Activated T-cell treated with anti-CD3 and anti-CD28 coated beads, Interleukin-2, amount 50 U/mL, for 4 hours (primary cell): Measurements from ENCODE around the gene CACNG4. TPM values are rescaled to one million over a fixed set of nuclear protein-coding genes. Genes with fewer than 3 reads are reported as not detected.

Source experiments
- ATAC-seq, 2 donors: fragments of 200-7000 bp; cut with Tn5 transposase; one replicate each; pipeline ENCODE4 v1.10.0; 2021
- DNase-seq: peaks from one replicate; pipeline ENCODE4 v3.0.0-alpha.2; 2020
- H3K27me3 Mint-ChIP-seq: one replicate; pipeline ENCODE4 v1.8.0; 2021; ENCODE audit warnings: low read depth, mixed read lengths
- H3K36me3 Mint-ChIP-seq: one replicate; pipeline ENCODE4 v1.8.0; 2022; ENCODE audit warnings: mixed read lengths; ENCODE audit not compliant: insufficient read depth
- H3K4me1 Mint-ChIP-seq: one replicate; pipeline ENCODE4 v1.8.0; 2021; ENCODE audit warnings: low read depth, mixed read lengths
- H3K4me3 Mint-ChIP-seq: one replicate; pipeline ENCODE4 v1.8.0; 2021; ENCODE audit warnings: mild to moderate bottlenecking, moderate library complexity, mixed read lengths
- H3K9me3 Mint-ChIP-seq: one replicate; pipeline ENCODE4 v1.8.0; 2021; ENCODE audit warnings: mixed read lengths
- total RNA-seq, 3 donors: library from RNA; stranded (reverse); gene quantifications; one replicate each; pipeline ENCODE4 v1.2.1, GENCODE V29; 2021

CACNG4 gene
- total RNA-seq, 3 donors from 2014 or later = 0.05 TPM; not detected in 2

DNA sequence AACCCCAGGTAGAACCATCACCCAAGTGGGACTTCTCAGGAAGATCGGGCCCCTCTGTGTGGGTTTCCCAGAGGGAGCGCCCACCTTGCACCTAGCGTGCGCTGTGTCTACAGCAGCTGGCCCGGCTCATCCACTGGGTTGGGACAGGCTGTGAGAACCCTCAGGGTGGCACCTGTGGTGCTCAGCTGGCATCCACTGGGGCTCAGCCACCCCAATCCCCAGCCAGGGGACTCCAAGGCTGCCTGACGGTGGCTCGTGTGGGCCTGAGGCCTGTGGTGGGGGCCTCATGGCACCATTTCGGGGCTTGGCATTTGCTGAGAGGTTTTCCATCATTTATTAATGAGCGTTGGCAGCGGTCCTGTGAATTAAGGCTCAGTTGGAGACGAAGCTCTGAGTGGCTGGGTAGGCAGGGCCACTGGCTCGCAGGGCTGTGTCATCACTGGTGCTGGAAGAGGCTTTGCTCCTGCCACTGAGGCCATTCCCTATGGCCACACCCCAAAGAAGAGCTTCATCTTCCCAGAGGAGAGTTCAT is 28.5 kb downstream of the CACNG4 start:
- H3K27me3 Mint-ChIP-seq = peaks cover 21% of the 10 kb centered on the region
- no peak for DNase-seq
- ATAC-seq = no peak
- H3K9me3 Mint-ChIP-seq = no peaks in the 10 kb centered on the region
- H3K4me3 Mint-ChIP-seq = no peak overlapping the region
- no peaks in the 10 kb centered on the region for H3K4me1 Mint-ChIP-seq
- H3K36me3 Mint-ChIP-seq = no peaks in the 10 kb centered on the region

DNA sequence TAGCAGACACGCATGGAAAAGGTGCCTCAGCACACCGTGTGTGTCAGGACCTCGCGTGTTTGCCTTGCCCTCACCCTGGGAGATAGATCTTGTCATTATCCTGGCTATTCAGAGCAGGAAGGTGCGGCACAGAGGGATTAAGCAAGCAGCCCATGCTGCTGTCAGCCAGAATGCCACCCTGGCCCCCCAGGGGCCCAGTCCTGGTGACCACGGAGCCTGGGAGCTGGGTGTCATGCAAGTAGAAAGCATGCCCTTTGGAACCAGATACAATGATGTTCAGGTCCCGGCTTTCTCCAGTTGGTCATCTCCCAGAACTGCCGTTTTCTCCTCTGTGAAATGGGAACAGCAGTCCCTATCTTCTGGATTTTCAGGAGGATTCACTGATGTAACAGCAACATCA is 29.9 kb downstream of the CACNG4 start:
- DNase-seq = no peak
- no peaks in the 10 kb centered on the region for H3K4me1 Mint-ChIP-seq
- H3K4me3 Mint-ChIP-seq = no peak overlapping the region
- no peaks in the 10 kb centered on the region for H3K9me3 Mint-ChIP-seq
- ATAC-seq = no peak
- H3K27me3 Mint-ChIP-seq = peaks cover 15% of the 10 kb centered on the region
- H3K36me3 Mint-ChIP-seq = no peaks in the 10 kb centered on the region

DNA sequence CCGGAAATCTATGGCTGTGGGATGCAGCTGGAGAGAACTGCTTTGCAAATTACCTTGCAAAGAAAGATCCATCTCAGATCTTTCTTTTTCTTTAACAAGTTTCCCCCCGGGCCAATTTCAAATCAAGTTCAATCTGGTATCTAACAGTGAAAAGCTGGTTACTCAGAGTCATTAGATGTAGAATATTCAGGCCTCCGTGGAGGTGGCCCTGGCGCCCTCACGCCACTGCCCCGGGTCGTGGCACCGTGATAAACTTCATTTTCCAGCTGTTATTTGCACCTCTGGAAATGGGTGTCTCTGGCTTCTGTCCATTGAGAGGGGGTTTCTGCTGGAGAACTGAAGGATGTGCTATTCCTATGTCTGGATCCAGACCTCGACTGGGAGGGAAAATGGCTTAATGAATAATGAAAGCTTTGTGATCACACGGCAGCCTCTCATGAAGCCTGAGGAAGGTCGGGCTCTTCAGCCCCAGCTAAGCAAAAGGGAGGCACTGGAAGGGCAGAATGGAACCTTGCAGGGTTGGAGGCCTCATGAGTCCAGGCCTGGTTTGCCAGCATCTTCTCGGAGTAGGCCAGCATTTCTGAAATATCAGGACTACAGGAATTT is 30.5 kb downstream of the CACNG4 start:
- Mint-ChIP-seq H3K4me1 (no peaks in the 10 kb centered on the region), H3K36me3 (no peaks in the 10 kb centered on the region), H3K27me3 (peaks cover 12% of the 10 kb centered on the region), H3K4me3 (no peak overlapping the region), H3K9me3 (no peaks in the 10 kb centered on the region)
- ATAC-seq (no peak), DNase-seq (no peak)

DNA sequence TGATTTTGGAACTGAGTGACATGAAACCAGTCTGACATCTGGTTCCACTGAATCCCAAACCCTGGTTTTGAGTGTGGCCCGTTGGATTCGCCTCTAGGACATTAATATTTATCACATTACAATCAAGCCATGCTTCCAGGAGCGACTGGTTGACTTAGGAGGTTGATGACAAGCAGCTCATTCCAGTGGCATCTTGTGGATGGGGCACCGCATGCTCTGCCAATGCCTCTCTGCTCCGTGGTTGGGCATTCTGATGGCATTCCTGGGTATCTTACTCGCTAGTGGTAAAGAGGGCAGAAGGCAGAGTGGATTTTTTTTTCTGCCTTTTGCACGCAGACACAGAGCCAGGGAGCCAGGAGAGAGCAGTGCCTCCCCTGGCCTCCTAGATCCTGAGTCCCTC is 31.4 kb downstream of the CACNG4 start:
- Mint-ChIP-seq H3K36me3 (no peaks in the 10 kb centered on the region), H3K9me3 (no peaks in the 10 kb centered on the region), H3K4me3 (no peak overlapping the region), H3K27me3 (peaks cover 12% of the 10 kb centered on the region), H3K4me1 (no peaks in the 10 kb centered on the region)
- DNase-seq (no peak), ATAC-seq (no peak)

DNA sequence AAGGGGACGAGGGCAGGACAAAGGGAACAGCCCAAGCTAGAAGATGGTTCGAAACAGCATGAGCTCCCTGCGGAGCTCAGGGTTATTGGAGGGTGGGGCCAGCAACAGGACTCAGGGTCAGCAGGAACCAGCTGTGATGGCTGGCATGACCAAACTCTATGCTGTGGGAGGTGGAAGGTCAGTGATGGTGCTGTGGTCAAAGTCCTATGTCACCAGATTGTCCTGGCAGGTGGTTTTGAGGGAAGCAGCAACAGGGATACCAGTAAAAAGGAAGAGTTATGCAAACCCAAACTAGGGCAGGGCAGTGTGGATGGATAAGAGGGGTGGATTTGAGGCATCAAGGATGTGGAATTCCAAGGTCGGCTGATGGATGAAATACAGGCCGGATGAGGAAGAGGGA is 32.4 kb downstream of the CACNG4 start:
- Mint-ChIP-seq H3K27me3 (peaks cover 4% of the 10 kb centered on the region), H3K36me3 (no peaks in the 10 kb centered on the region), H3K4me3 (no peak overlapping the region), H3K4me1 (no peaks in the 10 kb centered on the region), H3K9me3 (no peaks in the 10 kb centered on the region)
- ATAC-seq = no peak
- DNase-seq = no peak

DNA sequence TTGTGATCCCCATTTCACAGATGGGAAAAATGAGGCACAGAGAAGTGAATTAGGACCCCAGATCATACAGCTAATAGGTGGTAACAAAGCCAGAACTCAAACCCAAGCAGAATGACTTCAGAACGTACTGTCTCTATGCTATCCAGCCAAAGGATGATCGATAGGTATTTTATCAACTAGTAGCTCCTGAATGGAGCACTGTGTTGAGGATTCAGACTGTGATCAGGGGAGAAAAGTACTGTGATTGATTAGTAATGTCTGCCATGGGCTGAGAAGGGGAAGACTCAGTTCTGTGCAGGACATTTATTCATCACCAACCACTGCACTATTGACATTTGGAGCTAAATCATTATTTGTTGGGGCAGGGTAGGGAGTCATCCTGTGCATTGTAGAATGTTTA is 38.7 kb downstream of the CACNG4 start:
- no peaks in the 10 kb centered on the region for H3K36me3 Mint-ChIP-seq
- peaks cover 19% of the 10 kb centered on the region for H3K27me3 Mint-ChIP-seq
- no peak for ATAC-seq
- H3K4me3 Mint-ChIP-seq = no peak overlapping the region
- peaks cover 5% of the 10 kb centered on the region for H3K9me3 Mint-ChIP-seq
- H3K4me1 Mint-ChIP-seq = no peaks in the 10 kb centered on the region
- no peak for DNase-seq

DNA sequence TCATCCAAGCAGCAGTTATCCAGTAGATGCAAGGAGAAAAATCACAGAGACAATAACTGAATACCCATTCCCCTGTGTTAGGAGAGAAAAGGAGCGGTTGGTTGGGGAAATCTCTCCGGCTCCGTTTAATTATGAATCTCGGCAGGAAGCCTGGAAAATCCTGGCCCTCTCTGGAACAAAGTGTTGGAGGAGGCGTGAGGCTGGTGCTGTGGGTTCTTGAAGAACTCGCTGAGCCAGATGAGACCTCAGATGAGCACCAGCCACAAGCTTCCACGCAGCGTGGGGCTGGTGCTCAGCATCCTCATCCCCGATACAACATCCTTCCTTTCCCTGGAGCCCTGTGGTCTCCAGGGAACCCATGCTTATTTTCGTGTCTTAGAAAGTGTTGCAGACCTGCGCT is 39.7 kb downstream of the CACNG4 start:
- Mint-ChIP-seq H3K27me3 (peaks cover 23% of the 10 kb centered on the region), H3K9me3 (peaks cover 5% of the 10 kb centered on the region), H3K36me3 (no peaks in the 10 kb centered on the region), H3K4me3 (no peak overlapping the region), H3K4me1 (no peaks in the 10 kb centered on the region)
- ATAC-seq (no peak), DNase-seq (no peak)

DNA sequence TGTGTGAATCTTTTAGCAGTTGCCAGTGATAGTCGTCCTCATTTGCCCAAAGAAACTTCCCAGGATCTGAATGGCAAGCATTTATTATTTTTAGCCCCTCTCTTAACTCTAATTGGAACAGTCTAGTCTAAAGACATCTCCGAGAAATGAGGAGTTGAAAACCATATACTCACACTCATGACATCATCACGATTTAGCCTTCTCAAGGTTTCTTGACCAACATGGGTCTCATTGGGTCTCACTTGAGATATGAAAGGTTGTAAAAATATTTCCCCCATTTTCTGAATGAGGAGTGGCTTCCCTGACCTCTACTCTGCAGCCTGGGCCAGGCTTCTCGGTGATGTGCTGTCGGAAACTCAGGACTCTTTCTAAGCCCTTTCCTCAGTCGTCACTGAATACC is 42.8 kb downstream of the CACNG4 start:
- DNase-seq (no peak), ATAC-seq (no peak)
- H3K27me3 Mint-ChIP-seq = peaks cover 30% of the 10 kb centered on the region
- no peak overlapping the region for H3K4me3 Mint-ChIP-seq
- peaks cover 5% of the 10 kb centered on the region for H3K9me3 Mint-ChIP-seq
- H3K4me1 Mint-ChIP-seq = no peaks in the 10 kb centered on the region
- no peaks in the 10 kb centered on the region for H3K36me3 Mint-ChIP-seq

DNA sequence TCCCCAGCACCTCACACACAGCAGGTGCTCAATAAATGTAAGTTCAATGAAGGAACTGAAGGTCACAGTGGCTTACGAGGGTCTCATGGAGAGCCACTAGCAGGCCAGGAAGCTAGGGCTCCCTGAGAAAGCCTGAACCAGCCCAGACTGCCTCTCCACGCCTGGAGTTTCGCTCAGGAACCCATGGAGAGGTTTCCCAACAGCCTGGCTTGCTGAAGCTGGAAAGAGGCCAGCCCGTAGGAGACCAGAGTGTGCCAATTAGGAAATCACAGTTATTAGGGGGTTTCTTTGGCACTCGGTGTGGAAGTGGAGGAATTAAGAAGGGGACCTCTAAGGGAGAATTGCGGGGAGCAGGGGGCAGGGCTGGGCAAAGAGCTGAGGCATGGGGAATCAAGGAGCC is 43.6 kb downstream of the CACNG4 start:
- no peaks in the 10 kb centered on the region for H3K4me1 Mint-ChIP-seq
- H3K4me3 Mint-ChIP-seq = no peak overlapping the region
- peaks cover 5% of the 10 kb centered on the region for H3K9me3 Mint-ChIP-seq
- DNase-seq (no peak), ATAC-seq (no peak)
- H3K36me3 Mint-ChIP-seq = no peaks in the 10 kb centered on the region
- H3K27me3 Mint-ChIP-seq = peaks cover 31% of the 10 kb centered on the region

DNA sequence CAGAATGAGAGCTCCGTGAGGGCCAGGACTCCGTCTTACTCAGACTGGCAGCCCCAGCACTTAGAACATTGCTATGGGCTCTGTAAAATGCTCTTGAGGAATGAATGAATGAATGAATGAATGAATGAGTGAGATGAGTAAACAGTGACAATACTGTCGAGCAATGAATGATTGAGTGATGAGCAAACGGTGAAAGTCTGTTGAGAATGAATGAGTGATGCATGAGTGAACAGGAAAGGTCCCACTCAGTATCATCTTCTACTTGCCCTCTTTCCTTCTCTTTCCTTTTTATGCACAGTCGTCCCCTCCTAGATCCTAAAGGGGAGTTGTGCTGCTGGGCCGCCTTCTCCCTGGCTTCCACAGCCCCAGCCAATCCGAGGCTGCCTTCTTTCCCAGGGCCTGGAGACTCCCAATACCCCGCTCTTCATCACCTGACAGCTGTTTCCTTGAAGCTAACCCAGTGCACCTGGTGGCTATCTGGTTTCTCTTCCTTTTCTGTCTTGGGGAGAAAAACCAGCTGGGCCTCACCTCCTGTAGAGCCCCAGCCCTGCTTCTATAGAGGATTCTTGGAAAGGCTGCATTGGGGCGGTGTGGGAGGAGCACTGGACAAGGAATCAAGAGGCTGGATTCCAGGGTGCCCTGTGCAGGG is 47.1 kb downstream of the CACNG4 start:
- H3K27me3 Mint-ChIP-seq = peaks cover 22% of the 10 kb centered on the region
- H3K36me3 Mint-ChIP-seq = no peaks in the 10 kb centered on the region
- no peak overlapping the region for H3K4me3 Mint-ChIP-seq
- ATAC-seq (no peak), DNase-seq (no peak)
- no peaks in the 10 kb centered on the region for H3K4me1 Mint-ChIP-seq
- H3K9me3 Mint-ChIP-seq = peaks cover 5% of the 10 kb centered on the region

DNA sequence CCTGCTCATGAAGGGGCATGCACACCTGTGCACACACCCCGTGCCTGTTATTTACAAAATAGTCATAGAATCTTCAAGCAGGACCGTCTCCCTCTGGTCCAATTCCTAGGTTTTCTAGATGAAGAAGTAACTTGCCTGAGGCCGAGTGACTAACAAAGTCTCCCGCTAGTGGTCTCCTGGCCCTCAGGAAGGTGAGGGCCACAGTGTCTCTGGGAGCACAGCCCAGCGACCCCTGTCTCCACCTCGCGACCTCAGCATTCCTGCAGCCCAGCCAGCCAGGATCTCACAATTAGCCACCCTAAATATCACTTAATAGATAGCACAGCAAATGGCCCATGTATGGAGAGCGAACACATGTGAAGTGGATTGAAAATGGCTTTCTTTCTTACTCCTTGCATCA is 49.4 kb downstream of the CACNG4 start:
- Mint-ChIP-seq H3K9me3 (no peaks in the 10 kb centered on the region), H3K36me3 (no peaks in the 10 kb centered on the region), H3K4me1 (no peaks in the 10 kb centered on the region), H3K27me3 (peaks cover 17% of the 10 kb centered on the region), H3K4me3 (no peak overlapping the region)
- DNase-seq (no peak), ATAC-seq (no peak)

DNA sequence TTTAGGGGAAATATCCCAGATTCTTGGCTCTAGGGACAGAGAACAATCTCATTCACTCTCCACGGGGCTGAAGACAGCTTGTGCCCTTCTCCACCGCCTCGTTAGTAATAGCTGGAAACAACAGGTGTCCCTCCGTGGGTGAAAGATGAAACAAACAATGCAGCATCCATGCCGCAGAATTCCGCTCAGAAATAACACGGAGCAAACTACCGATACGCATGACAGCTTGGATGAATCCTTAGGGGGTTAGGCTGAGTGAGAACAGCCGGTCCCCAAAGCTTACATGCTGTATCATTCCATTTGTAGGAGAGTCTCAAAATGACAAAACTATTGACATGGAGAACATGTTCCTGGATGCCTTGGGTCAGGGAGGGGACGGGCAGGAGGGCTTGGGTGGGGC is 50.5 kb downstream of the CACNG4 start:
- Mint-ChIP-seq H3K4me3 (no peak overlapping the region), H3K4me1 (no peaks in the 10 kb centered on the region), H3K9me3 (no peaks in the 10 kb centered on the region), H3K36me3 (no peaks in the 10 kb centered on the region), H3K27me3 (peaks cover 13% of the 10 kb centered on the region)
- no peak for DNase-seq
- ATAC-seq = no peak

DNA sequence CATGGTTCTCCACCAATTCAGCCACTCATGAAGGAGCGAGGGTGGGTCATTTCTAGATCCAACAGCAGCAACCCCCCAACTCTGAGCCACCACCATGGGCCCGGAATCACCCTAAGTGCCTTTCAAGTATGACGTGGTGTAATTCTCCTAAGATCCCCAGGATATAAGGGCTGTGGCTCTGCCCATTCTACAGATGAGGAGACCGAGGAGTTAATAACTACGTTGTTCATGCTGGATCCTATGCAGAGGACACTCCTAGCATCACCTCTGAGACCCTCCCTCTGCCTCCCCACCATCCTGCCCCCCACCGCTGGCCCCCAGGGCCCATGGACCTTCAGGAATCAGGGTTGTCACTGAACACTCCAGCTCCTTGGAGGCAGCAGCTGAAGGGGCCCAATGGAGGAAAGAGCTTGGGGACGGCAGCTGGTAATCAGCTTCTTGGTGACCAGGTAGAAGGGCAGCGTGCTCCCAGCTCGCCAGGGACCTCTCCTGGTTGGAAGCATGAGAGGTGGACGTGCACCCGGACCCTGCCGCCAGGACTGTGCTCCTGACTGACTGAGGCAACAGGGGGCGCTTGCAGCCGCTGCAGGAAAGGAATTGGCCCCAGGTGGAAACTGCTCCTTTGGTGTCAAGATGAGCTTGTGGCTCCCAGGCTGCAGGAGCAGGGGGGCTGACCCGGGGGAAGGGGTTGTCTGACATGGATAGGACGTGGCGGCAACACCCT is 51.7 kb downstream of the CACNG4 start:
- peaks cover 11% of the 10 kb centered on the region for H3K27me3 Mint-ChIP-seq
- no peaks in the 10 kb centered on the region for H3K36me3 Mint-ChIP-seq
- no peak for DNase-seq
- no peak for ATAC-seq
- H3K4me1 Mint-ChIP-seq = no peaks in the 10 kb centered on the region
- no peaks in the 10 kb centered on the region for H3K9me3 Mint-ChIP-seq
- H3K4me3 Mint-ChIP-seq = no peak overlapping the region

DNA sequence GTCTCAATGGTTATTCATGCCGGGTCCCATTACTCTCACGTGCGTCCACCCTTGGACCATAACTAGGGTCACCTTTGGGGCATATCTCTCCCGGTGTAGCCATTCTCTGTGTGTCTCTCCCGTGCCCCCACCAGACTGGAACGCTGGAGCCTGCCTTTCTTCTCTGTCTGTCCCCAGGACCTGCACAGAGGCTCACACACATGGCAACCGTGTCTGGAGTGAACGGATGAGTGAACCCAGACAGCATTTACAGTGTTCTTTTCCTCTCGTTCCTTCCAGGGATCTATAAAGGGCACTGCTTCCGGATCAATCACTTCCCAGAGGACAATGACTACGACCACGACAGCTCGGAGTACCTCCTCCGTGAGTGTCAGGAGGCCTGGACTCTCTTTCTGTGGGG is 53.4 kb downstream of the CACNG4 start:
- ATAC-seq = no peak
- peaks cover 6% of the 10 kb centered on the region for H3K27me3 Mint-ChIP-seq
- H3K4me1 Mint-ChIP-seq = no peaks in the 10 kb centered on the region

More for the DNA sequence above, 53.4 kb downstream of the CACNG4 start:
- Mint-ChIP-seq H3K9me3 (no peaks in the 10 kb centered on the region), H3K4me3 (no peak overlapping the region), H3K36me3 (no peaks in the 10 kb centered on the region)
- no peak for DNase-seq
